K562 (cell line): ENCODE measurements around the gene MACROD2.

ENCODE experiments used
- CTCF ChIP-seq, 3 experiments: IDR thresholded peaks in 2 of 3; conservative IDR thresholded peaks in 1 of 3; 2 replicates each; pipeline ENCODE4 v1.5.1; 2011 to 2012; ENCODE audit warnings: low read length in 3 of 3, mild to moderate bottlenecking in 3 of 3, control low read depth in 2 of 3, improper control_type of control experiment in 1 of 3, inconsistent platforms in 1 of 3, low read depth in 1 of 3, mixed read lengths in 1 of 3, moderate library complexity in 1 of 3; ENCODE audit not compliant: insufficient read depth in 2 of 3
- CTCFL ChIP-seq: IDR thresholded peaks from 2 replicates; pipeline ENCODE4 v1.6.1; 2011; ENCODE audit warnings: borderline replicate concordance, low read depth, mild to moderate bottlenecking, moderate library complexity, low read length; ENCODE audit not compliant: insufficient read depth, poor library complexity, severe bottlenecking
- GATAD2A ChIP-seq: fragments of 450-650 bp; IDR thresholded peaks from 2 replicates; pipeline ENCODE4 v1.6.1; 2017
- JUND ChIP-seq, 2 experiments: IDR thresholded peaks; 2 replicates in 1 of 2; 3 replicates in 1 of 2; pipeline ENCODE4 v1.6.1; 2011; ENCODE audit warnings: borderline replicate concordance in 2 of 2, low read depth in 2 of 2, low read length in 2 of 2, improper control_type of control experiment in 1 of 2, missing biosample characterization in 1 of 2, missing genetic modification characterization in 1 of 2, missing genetic modification reagents in 1 of 2
- NRF1 ChIP-seq, 2 experiments: fragments of 450-650 bp; IDR thresholded peaks in 1 of 2; conservative IDR thresholded peaks in 1 of 2; 2 replicates each; pipeline ENCODE4 v1.6.1; 2014; ENCODE audit warnings: mild to moderate bottlenecking in 2 of 2
- PHF21A ChIP-seq: fragments of 450-650 bp; IDR thresholded peaks from 2 replicates; pipeline ENCODE4 v1.6.1; 2017; ENCODE audit warnings: low read depth, borderline replicate concordance
- PPARD ChIP-seq: fragments of 250-450 bp; sonication (Bioruptor Pico); IDR thresholded peaks from 2 replicates; pipeline ENCODE4 v1.8.0; 2022; ENCODE audit warnings: inconsistent platforms, mild to moderate bottlenecking, moderate library complexity
- RAD51 ChIP-seq: fragments of 450-650 bp; IDR thresholded peaks from 2 replicates; pipeline ENCODE4 v1.7.1; 2016; ENCODE audit warnings: low read depth, mild to moderate bottlenecking, borderline replicate concordance
- REST ChIP-seq, 2 experiments: fragments of 450-650 bp; formaldehyde crosslinking in 1 of 2; IDR thresholded peaks; 2 replicates each; pipeline versions ENCODE4 v1.4.0 to v1.6.1; 2014 to 2020; ENCODE audit warnings: mild to moderate bottlenecking in 2 of 2, borderline replicate concordance in 1 of 2, low read depth in 1 of 2
- TAF1 ChIP-seq: IDR thresholded peaks from 2 replicates; pipeline ENCODE4 v1.6.1; 2011; ENCODE audit warnings: mild to moderate bottlenecking, low read length, moderate library complexity; ENCODE audit not compliant: insufficient read depth, control insufficient read depth, severe bottlenecking; ENCODE audit errors: extremely low read depth

DNA sequence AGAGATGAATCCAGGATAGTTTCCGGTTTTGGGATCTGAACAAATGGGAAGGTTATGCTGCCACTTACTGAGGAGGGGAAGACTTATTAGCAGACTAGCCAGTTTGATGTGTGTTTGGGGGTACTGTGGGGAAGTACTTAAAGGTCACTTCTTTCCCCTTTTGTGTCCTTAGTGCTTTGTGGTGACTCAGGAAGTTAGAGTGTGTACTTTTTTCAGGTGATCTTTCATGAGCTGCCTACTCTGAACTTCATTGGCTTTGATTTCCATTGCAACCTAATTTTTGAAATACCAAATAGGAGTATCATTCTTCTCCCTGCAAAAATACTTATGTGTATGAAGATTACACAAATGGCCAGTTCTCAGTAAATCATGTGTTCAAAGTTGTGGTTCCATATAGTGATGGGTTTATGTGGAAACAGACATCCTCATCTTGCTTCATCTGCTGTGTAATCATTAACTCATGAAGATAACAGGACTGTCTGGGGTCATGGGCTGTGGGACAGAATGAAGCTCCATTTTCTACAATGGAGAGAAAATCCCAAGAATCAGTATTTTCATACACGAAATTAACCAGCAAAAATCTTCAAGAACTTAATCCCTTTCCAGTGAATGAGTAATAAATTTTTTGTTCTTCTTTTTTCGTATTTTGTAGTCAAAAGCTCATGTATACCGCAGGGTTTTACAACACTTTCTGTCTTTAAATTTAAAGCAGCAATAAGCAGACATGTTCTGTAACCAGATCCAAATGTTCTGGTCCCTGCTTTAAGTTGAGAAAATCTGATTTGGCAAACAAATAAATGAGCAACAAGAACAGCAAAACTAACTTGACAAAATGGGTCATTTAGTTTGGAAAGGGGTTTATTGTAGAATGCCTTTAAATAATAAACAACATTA, 614.3 kb downstream of the MACROD2 start:
- TF ChIP-seq CTCF (IDR thresholded peaks at IDR 0.05 in 2 of 3, conservative IDR thresholded peaks at IDR 0.05 in 1 of 3; ENCODE audit: insufficient read depth in 2 of 3, low read depth in 1 of 3, low read length in 3 of 3), result no peak
- TF ChIP-seq GATAD2A, result no peak
- no peak for TF ChIP-seq NRF1 (conservative IDR thresholded peaks at IDR 0.05 in 1 of 2, IDR thresholded peaks at IDR 0.05 in 1 of 2)
- no peak for TF ChIP-seq RAD51
- TF ChIP-seq TAF1, result no peak
- TF ChIP-seq PHF21A, result no peak
- TF ChIP-seq PPARD (CRISPR knock-in tag), result no peak
- TF ChIP-seq REST (IDR thresholded peaks at IDR 0.05; ENCODE audit: borderline replicate concordance), result no peak
- TF ChIP-seq REST (CRISPR knock-in tag; IDR thresholded peaks at IDR 0.05; ENCODE audit: low read depth), result no peak
- TF ChIP-seq CTCFL, result no peak
- TF ChIP-seq JUND (IDR thresholded peaks at IDR 0.05; ENCODE audit: borderline replicate concordance, low read depth, low read length), result no peak
- no peak for TF ChIP-seq JUND (tag; IDR thresholded peaks at IDR 0.05; ENCODE audit: borderline replicate concordance, low read depth, low read length)
